ENCODE results near the gene FNDC3B.

GRCh38 chr3:172092658-172093057 lies 53.3 kb downstream of the FNDC3B start:
- no peak for TF ChIP-seq CTCF (conservative IDR thresholded peaks at IDR 0.05; ENCODE audit: low read depth, low read length)
- no peak for TF ChIP-seq EZH2 (IDR thresholded peaks at IDR 0.05; ENCODE audit: low read length, unreplicated experiment)
